Medulla oblongata (tissue), 1 donor: ENCODE measurements around the gene NTN1.

Experiments used
- DNase-seq: peaks from one replicate; pipeline ENCODE4 v3.0.0-alpha.2; 2015; ENCODE audit errors: extremely low spot score

NTN1 gene

DNA sequence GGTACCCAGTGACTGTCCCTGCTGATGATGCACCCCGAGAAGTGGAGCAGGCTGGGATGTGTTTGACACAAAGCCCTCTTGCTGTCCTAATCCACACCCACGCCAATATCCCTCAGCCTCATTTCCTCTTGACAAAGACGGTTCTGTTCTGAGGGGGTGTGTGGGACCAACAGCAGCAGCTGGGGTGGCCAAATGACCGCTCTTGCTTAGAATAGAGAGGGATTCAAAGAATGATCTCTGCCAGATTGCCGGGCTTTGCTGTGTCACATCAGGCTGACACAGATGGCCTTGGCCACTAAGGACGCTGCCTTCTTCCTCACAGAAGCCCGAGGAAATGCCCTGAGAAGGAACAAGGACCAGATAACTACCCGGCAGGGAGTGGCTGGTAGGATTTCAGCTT, 250.7 kb downstream of the NTN1 start:
- peak; percentile 91 for DNase-seq

GRCh38 chr17:9272501-9273200, 251.3 kb downstream of the NTN1 start:
- DNase-seq = no peak

GRCh38 chr17:9273428-9274391, 252.4 kb downstream of the NTN1 start:
- DNase-seq = no peak

GRCh38 chr17:9274973-9275372, 253.7 kb downstream of the NTN1 start:
- no peak for DNase-seq

DNA sequence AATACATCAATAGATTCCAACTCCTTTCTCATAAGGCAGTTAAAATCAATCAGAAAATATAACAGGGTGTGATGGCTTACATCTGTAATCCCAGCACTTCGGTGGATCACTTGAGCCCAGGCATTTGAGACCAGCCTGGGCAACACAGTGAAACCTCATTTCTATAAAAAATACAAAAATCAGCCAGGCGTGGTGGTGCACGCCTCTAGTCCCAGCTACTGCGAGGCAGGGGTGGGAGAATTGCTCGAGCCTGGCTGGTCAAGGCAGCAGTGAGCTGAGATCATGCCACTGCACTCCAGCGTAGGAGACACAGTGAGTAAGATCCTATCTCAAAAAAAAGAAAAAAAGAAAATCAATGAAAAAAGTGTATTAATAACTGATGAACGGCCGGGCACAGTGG, 258.6 kb downstream of the NTN1 start:
- DNase-seq = no peak

- no peak for DNase-seq
Measured at GRCh38 chr17:9283909-9284308, 262.6 kb downstream of the NTN1 start.

GRCh38 chr17:9284884-9285283, 263.6 kb downstream of the NTN1 start:
- DNase-seq = no peak

DNA sequence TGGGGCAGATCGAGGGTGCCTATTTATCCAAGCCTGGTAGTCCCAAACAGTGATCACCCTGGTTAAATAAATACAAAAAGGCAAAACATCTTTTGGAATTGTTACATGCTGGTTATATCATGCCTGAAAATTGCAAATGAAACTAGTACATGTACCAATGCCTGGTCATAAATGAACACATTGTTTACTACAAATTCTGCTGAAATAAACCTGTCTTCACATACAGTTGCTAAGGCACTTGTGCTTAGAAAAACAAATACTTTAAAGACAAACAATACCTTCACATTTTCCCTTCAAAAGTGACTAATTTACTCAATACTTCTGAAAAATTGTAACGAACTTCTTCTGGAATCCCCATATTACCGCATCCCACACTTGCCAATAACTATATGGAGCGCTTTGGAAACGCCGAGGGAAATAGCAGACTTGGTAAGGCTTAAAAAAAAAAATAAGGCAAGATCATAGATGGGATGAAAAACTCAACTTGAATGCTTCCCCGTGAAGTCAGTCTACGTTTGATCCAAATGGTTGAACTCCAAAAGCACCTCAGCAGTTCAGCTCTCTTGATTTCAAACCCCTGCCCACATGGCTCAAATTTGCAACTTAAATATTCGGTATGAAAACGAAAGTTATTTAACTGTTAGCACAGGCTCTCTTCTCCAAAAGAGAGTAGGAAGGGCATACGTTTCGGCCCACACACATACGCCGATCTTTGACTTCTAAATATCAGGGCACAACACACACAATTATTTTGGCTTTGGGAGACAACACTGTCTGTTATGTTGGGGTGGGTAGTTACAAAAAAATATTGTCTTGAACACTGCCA, 264.5 kb downstream of the NTN1 start:
- no peak for DNase-seq

- no peak for DNase-seq
Measured at GRCh38 chr17:9286434-9286833, 265.1 kb downstream of the NTN1 start.

DNA sequence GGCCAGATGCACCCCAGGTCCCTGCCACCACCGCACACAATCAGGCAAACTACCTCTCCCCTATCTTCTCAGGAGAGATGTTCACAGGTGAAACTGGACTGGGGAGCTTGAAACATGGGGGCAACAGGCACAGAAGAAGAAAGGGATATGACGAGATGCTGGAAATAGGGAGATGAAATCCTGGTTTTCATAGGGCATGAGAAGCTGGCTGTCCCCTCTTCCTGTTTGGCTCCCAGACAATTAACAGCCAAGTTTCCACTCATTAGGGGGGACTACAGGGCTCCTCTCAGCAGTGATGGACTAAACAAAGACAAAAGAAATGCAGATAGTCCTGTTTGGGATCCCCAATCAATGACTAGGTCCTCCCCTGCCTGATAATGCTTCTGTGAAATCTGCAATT, 266.0 kb downstream of the NTN1 start:
- DNase-seq = no peak

DNA sequence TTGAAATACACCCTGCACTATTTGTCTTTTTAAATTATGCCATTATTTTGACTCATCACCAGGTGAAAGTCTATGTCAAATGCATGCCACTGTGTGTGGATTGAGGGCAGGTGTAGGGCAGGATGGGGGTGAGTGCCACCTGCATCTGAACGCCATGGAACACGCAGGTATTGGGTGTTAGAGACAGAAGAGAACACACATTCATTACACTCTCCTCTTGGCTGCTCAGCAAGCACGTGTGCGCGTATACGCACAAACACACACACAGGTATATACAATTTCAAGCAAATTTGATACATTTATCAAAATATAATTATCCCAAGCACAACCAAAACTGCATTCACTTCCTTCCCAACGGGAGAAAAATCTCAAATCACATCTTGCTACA, 268.9 kb downstream of the NTN1 start:
- no peak for DNase-seq

DNA sequence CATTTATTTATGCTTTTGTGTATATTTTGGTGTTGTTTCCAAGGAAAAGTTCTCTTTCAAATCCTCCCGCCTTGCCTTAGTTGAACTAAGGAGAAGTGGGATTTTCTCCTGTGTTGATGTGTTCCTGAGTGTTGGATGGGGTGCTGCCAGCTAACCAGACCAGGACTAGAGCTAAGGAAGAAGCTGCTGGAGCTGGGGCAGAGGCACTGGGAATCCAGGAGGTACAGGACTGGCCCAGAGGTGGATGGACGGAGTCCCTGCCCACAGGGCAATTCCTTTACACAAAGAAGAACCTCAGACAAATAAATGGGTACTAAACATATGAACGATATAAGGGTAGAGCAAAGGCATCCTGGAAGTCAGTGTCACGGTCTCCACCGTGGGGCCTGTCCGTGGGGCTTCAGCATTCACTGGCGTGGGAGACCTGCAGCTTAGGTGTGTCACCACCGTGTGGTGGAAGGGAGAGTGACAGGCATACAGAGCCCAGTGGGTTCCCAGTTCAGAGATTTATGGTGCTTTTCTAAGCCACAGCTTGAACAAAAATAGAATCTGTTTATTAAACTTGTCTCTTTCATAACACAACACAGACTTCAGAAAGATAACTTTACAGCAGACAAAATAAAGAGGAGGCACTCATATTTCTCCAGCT, 270.7 kb downstream of the NTN1 start:
- DNase-seq = peak; percentile 64

GRCh38 chr17:9292561-9292941, 271.2 kb downstream of the NTN1 start:
- peak; percentile 35 for DNase-seq
